ENCODE measurements around the gene SNX11.

DNA sequence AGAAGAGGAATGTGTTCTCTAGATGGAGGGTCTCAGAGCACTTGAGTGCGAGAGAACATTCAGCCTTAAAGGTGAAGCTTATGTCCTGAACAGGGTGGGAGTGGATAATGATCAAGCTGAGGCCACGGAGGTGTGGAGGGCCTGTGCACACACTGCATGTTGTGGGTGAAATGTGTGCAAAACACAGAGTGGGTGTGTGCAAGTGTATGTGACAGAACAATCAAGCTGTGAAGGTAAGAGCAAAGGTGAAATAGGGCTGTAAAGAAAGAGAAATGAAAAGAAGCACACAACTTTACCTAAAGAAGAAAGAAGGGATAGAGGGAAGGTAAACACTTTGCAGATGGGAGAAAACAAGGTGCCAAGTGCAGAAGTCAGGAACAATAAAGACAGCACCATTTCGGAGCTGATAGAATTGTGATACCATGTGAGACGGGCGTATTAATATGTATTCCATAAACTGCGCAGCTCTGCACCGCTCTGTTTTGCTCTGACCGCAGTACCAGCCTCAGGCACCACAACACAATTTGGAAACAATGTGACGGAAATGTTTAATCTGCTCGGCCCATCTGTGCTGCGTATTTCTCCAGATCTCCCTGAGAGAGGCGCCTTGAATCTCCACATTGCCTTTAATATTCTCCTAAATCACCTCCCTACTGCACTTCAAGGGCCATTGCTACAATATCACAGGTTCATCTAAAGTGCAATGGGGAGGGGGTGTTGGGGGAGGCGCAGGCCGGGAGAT is 40.6 kb downstream of the SNX11 start:
- TF ChIP-seq MAFG (tag; conservative IDR thresholded peaks at IDR 0.05) (no peak), ZBTB8A (IDR thresholded peaks at IDR 0.05; ENCODE audit: partially characterized antibody) (no peak), ZKSCAN1 (IDR thresholded peaks at IDR 0.05; ENCODE audit: low read depth, low read length) (no peak), POLR2A (conservative IDR thresholded peaks at IDR 0.05) (no peak), JUNB (CRISPR knock-in tag; conservative IDR thresholded peaks at IDR 0.05) (no peak), EP300 (IDR thresholded peaks at IDR 0.05; ENCODE audit: low read length) (peak; percentile 27; the same call in 1 of the 2 replicates), NRF1 (conservative IDR thresholded peaks at IDR 0.05 in 1 of 2, IDR thresholded peaks at IDR 0.05 in 1 of 2) (peak; percentile 73 to 75), EZH2 (IDR thresholded peaks at IDR 0.05; ENCODE audit: borderline replicate concordance, low read depth, low read length) (no peak), HDAC8 (tag; IDR thresholded peaks at IDR 0.05) (no peak), CTCF (IDR thresholded peaks at IDR 0.05 in 2 of 3, conservative IDR thresholded peaks at IDR 0.05 in 1 of 3; ENCODE audit: insufficient read depth in 2 of 3, low read depth in 1 of 3, low read length in 3 of 3) (no peak), SMARCC2 (IDR thresholded peaks at IDR 0.05; ENCODE audit: low read depth) (no peak)
- TF ChIP-seq, protein P1, sequence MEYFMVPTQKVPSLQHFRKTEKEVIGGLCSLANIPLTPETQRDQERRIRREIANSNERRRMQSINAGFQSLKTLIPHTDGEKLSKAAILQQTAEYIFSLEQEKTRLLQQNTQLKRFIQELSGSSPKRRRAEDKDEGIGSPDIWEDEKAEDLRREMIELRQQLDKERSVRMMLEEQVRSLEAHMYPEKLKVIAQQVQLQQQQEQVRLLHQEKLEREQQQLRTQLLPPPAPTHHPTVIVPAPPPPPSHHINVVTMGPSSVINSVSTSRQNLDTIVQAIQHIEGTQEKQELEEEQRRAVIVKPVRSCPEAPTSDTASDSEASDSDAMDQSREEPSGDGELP (CRISPR knock-in tag; IDR thresholded peaks at IDR 0.05; ENCODE audit: borderline replicate concordance) = no peak

Data from K562 (cell line).